Glomerular visceral epithelial cell (primary cell): ENCODE measurements around the gene SMG5.
"Not testable (repeated sequence)": the region's sequence is repeated elsewhere in the genome, so short reads cannot be mapped to it uniquely, and the experiment has no call there.

ENCODE experiments used
- DNase-seq: peaks from one replicate; pipeline ENCODE4 v3.0.0-alpha.2; 2016; ENCODE audit errors: extremely low spot score

SMG5 gene

DNA sequence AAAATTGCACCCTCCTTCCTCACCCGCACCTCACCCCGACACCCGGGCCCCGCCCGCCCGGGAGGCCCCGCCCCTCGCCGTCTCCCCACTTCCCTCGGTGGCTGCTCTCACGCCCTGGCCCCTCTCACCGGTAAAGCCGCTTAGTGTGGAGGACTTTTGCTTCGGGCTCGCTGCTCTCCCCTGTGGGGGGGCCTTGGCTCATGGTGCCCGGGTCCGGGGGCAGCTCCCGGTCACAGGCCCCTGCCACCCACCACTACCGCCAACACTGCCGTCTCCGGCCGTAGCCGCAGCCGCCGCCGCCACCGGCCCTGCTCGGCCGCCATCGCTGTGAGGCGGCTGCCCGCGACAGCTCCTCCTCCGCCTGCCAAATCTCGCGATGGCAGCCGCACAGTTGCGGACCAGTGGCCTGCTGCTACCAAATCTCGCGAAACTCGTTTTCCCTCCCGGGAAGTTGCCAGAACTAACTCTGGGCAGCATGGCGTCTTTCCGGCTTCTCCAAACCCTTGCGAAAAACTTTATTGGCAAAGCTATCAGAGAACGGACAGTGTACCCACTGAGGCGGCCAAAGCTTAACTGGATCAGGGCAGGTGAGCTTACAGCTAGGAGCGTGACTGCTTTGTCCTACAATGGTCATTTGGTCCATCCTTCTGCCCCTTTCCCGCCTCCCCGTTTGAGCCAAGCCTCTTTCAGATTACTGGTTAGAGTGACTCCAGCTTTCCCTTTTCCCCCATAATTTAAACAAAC is at the start of gene SMG5:
Gene SMG5 (minus strand): TSS at position 347 of the 744 bp plus-strand sequence. CDS start 145 bp downstream, at position 202.
- peak; percentile 98 for DNase-seq

GRCh38 chr1:156323179-156323578 is 40.6 kb upstream of the SMG5 start:
- DNase-seq, result not testable (repeated sequence)

DNA sequence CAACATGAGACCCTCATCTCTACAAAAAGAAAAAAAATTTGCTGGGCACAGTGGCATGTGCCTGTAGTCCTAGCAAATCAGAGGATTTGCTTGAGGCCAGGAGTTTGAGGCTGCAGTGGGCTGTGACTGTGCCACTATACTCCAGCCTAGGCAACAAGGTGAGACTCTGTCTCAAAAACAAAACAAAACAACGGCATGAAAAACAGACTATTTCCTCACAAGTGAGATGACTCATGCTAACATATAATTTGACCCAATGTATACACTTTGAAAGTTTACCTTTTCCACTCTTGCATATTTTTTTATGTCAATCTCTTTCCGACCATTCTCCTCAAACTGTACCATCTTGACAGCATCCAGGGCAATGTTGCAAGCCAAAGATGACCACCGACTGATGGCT is 37.9 kb upstream of the SMG5 start:
- no peak for DNase-seq

DNA sequence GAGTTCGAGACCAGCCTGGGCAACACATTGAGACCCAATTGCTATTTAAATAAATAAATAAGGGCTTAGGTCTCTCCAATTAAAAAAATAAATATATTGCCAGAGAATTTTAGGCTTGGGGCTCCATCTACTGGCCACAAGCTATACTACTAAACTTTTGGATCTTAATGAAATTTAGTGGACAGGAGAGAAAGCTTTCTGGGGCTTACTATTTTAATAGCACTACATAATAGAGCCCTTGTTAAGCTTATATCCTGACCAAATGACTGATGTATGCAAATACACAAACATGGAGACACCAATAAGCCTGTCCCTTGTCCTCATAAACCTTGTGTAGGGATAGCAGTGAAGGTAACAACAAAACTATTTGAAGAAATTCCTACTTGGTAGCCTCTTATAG is 37.0 kb upstream of the SMG5 start:
- DNase-seq, result peak; percentile 43

- no peak for DNase-seq
These were observed 34.3 kb upstream of the SMG5 start for GRCh38 chr1:156316909-156317308.

- DNase-seq, result peak; percentile 13
These were observed 28.3 kb upstream of the SMG5 start for GRCh38 chr1:156310962-156311361.

GRCh38 chr1:156308078-156308477 is 25.5 kb upstream of the SMG5 start:
- DNase-seq, result no peak

DNA sequence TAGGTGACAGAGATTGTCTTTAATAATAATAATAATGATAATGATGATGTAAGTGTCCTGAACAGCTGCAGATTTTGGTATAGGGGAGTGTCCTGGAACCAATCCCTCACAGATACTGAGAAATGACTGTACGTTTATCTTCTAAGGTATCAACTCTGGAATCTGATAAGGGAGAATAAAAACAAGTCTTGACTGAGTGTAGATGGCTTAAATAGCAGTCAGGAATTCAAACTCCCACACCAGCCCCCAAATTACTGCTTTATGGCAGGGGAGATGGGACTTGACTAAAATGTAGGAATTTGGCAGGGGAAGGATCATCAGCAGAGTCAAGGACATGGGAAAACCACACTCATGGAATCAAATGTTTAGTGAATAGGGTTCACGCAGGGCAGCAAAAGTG is 22.6 kb upstream of the SMG5 start:
- DNase-seq, result no peak

DNA sequence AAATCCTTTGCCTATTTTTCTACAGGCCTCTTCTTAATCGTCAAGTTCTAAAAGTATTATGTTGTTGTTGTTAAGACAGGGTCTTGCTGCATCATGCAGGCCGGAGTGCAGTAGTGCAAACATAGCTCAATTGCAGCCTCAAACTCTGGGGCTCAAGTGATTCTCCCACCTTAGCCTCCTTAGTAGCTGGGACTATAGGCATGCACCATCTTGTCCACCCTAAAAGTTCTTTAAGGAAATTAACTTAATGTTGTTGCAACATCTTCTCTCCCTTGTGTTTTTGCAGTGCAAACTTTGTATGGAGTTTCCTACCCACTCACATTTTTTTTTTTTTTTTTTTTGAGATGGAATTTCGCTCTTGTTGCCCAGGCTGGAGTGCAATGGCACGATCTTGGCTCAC is 20.6 kb upstream of the SMG5 start:
- no peak for DNase-seq

GRCh38 chr1:156298852-156299357 is 16.3 kb upstream of the SMG5 start, which contains the start of gene VHLL:
TSS of gene VHLL (minus strand) at chr1:156299307. CDS start at chr1:156299189, 118 bp downstream.
- no peak for DNase-seq

GRCh38 chr1:156295391-156295947 is 12.8 kb upstream of the SMG5 start, which contains the start of gene GLMP:
TSS of gene GLMP (minus strand) at chr1:156295679. CDS start at chr1:156295645, 34 bp downstream.
- DNase-seq, result peak; percentile 47

DNA sequence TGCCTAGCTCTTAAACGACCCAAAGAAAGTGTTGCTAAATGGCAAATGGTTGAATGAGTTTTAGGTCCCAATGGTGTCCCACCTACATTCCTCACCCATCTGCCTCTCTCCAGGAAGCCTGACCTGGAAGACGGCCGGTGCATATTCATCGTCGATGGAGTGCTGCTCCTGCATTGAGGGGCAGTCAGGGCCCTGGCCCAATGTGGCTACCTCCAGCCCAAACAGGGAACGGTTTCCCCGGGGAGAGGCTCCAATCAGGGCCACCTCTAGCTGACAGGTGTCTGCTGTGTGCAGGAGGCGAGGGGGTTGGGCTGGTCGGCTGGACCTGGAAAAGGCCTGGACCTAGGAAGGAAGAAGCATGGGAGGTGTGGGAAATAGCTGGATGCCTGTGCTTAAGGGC is 11.3 kb upstream of the SMG5 start:
- DNase-seq, result no peak

- DNase-seq, result no peak
These were observed 10.4 kb upstream of the SMG5 start for GRCh38 chr1:156293098-156293434.

DNA sequence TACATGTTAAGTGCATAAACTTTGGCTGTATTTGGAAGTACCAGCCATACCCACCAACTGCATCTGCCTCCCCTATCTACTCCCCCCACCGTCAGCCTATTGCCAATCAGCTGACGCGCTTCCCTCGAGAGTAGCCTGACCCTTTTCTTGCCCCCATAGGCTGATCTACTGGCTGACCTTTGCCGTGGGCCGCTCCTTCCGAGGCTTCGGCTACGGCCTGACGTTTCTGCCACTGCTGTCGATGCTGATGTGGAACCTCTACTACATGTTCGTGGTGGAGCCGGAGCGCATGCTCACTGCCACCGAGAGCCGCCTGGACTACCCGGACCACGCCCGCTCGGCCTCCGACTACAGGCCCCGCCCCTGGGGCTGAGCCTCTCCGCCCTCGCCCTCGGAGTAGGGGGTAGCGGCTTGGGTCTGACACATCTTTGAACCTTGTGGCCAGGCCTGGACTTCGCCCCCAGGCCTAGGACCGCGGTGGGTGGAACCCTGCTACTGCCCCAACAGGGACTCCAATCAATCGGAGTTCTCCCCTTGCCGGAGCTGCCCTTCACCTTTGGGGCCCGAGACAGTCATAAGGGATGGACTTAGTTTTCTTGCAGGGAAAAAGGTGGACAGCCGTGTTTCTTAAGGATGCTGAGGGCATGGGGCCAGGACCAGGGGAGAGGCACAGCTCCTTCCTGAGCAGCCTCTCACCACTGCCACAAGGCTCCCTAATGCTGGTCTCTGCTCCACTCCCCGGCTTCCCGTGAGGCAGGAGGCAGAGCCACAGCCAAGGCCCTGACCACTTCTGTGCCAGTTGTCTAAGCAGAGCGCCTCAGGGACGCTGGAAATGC is 8.8 kb upstream of the SMG5 start:
- DNase-seq, result peak; percentile 75

DNA sequence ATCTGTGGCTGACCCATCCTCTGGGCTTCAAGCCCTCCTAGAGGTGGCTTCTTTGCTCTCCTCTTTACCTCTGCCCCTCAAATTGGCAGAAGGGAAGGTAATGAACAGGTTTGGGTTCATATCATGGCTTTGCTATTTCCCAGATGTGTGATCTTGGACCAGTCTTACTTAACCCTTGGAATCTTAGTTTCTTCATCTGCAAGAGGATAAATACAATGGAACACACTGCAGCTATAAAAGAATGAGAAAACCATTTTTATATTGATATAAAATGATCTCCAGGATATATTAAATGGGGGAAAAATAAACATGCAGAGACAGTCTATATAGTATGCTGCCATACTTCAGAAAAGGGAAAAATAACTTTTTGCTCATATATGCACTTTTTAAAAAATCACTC is 7.2 kb upstream of the SMG5 start:
- no peak for DNase-seq

GRCh38 chr1:156286061-156286460 is 3.4 kb upstream of the SMG5 start:
- no peak for DNase-seq

DNA sequence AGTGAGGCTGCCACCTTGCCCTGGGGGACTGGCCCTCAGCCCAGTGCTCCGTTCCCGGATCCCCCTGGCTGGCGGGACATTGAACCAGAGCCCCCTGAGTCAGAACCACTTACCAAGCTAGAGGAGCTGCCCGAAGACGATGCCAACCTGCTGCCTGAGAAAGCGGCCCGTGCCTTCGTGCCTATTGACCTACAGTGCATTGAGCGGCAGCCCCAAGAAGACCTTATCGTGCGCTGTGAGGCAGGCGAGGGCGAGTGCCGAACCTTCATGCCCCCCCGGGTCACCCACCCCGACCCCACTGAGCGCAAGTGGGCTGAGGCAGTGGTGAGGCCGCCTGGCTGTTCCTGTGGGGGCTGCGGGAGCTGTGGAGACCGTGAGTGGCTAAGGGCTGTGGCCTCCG is 2.8 kb upstream of the SMG5 start:
- DNase-seq, result no peak

- no peak for DNase-seq
These were observed 2.1 kb upstream of the SMG5 start for GRCh38 chr1:156284757-156285156.

DNA sequence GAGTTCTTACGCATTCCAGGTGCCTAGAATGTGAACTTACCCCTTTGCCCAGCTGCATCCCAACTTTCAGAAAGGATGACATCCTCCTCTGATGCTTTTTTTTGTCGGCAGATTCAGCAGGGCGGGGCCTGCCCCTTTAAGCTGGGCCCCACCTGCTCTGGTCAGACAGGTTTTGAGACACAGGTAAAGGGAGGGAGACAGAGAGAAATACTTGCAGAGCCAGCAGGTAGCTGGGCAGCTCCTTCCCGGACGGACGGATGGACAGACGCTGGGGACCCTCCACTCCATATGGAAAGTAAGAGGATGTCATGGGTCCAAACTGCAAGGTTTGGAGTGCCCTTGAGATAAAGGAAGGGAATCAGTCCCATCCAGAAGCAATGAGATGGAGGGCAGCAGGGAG is 1.5 kb upstream of the SMG5 start, which contains the start of gene TMEM79:
Gene TMEM79 (plus strand): TSS at position 214 of the 400 bp plus-strand sequence. CDS start 902 bp downstream, outside the sequence.
- no peak for DNase-seq

GRCh38 chr1:156283521-156283920 is 896 bp upstream of the SMG5 start:
- DNase-seq, result no peak

GRCh38 chr1:156281693-156282478 is 739 bp downstream of the SMG5 start:
- peak; percentile 52 for DNase-seq
